Mesenchymal stem cell (in vitro differentiated cells and primary cell): ENCODE data around the gene PTPN9.
"Not testable (repeated sequence)": the region's sequence is repeated elsewhere in the genome, so short reads cannot be mapped to it uniquely, and the experiment has no call there.

Experiments
- DNase-seq: peaks from one replicate; pipeline ENCODE4 v3.0.0-alpha.2; 2013
- H2AFZ ChIP-seq: one replicate; pipeline ENCODE4 v1.6.1; 2013; ENCODE audit warnings: low read depth, mild to moderate bottlenecking, control low read depth, inconsistent platforms, low read length, moderate library complexity
- H2AK5ac ChIP-seq: 2 replicates; pipeline ENCODE4 v1.6.1; 2013; ENCODE audit warnings: low read length, moderate library complexity, mild to moderate bottlenecking, inconsistent platforms; ENCODE audit not compliant: severe bottlenecking
- H2BK120ac ChIP-seq: one replicate; pipeline ENCODE4 v1.6.1; 2013; ENCODE audit warnings: low read depth, mild to moderate bottlenecking, inconsistent platforms, low read length, moderate library complexity
- H2BK12ac ChIP-seq, 2 experiments: one replicate each; pipeline ENCODE4 v1.6.1; 2013; ENCODE audit warnings: inconsistent platforms in 2 of 2, low read length in 2 of 2, mild to moderate bottlenecking in 2 of 2, moderate library complexity in 2 of 2, control low read depth in 1 of 2
- H2BK15ac ChIP-seq: one replicate; pipeline ENCODE4 v1.6.1; 2013; ENCODE audit warnings: mild to moderate bottlenecking, low read depth, inconsistent platforms; ENCODE audit not compliant: poor library complexity, severe bottlenecking
- H2BK5ac ChIP-seq: 2 replicates; pipeline ENCODE4 v1.6.1; 2013; ENCODE audit warnings: low read depth, mild to moderate bottlenecking, low read length, control low read depth, inconsistent platforms; ENCODE audit not compliant: poor library complexity, severe bottlenecking
- H3K14ac ChIP-seq, 2 experiments: one replicate each; pipeline ENCODE4 v1.6.1; 2013; ENCODE audit warnings: inconsistent platforms in 2 of 2, low read length in 2 of 2, control low read depth in 1 of 2, mild to moderate bottlenecking in 1 of 2, moderate library complexity in 1 of 2
- H3K18ac ChIP-seq, 2 experiments: one replicate each; pipeline ENCODE4 v1.6.1; 2013; ENCODE audit warnings: inconsistent platforms in 2 of 2, low read length in 2 of 2, control low read depth in 1 of 2, low read depth in 1 of 2, mild to moderate bottlenecking in 1 of 2
- H3K23ac ChIP-seq, 2 experiments: one replicate each; pipeline ENCODE4 v1.6.1; 2013; ENCODE audit warnings: inconsistent platforms in 2 of 2, low read length in 2 of 2, mild to moderate bottlenecking in 2 of 2, moderate library complexity in 2 of 2, control low read depth in 1 of 2
- H3K27ac ChIP-seq: 2 replicates; pipeline ENCODE4 v1.5.1; 2013; ENCODE audit warnings: mild to moderate bottlenecking, moderate library complexity, low read length, control low read depth, inconsistent platforms; ENCODE audit not compliant: poor library complexity, severe bottlenecking
- H3K27me3 ChIP-seq, 2 experiments: 2 replicates each; pipeline versions ENCODE4 v1.6.1 to v1.7.0; 2013; ENCODE audit warnings: low read length in 2 of 2, mild to moderate bottlenecking in 2 of 2, moderate library complexity in 2 of 2, control low read depth in 1 of 2, inconsistent platforms in 1 of 2; ENCODE audit not compliant: control insufficient read depth in 1 of 2, insufficient read depth in 1 of 2
- H3K36me3 ChIP-seq, 2 experiments: 2 replicates each; pipeline versions ENCODE4 v1.6.1 to v1.7.0; 2013; ENCODE audit warnings: low read length in 2 of 2, control low read depth in 1 of 2, inconsistent platforms in 1 of 2, low read depth in 1 of 2, mild to moderate bottlenecking in 1 of 2; ENCODE audit not compliant: insufficient read depth in 2 of 2, control insufficient read depth in 1 of 2
- H3K4ac ChIP-seq, 2 experiments: one replicate each; pipeline ENCODE4 v1.6.1; 2013; ENCODE audit warnings: inconsistent platforms in 2 of 2, low read length in 2 of 2, mild to moderate bottlenecking in 2 of 2, moderate library complexity in 2 of 2, control low read depth in 1 of 2, low read depth in 1 of 2
- H3K4me1 ChIP-seq: 2 replicates; pipeline ENCODE4 v1.6.1; 2013; ENCODE audit warnings: low read depth, low read length, control low read depth; ENCODE audit not compliant: control insufficient read depth, insufficient read depth
- H3K4me2 ChIP-seq: 2 replicates; pipeline ENCODE4 v1.6.1; 2013; ENCODE audit warnings: low read length, mild to moderate bottlenecking, inconsistent platforms; ENCODE audit not compliant: poor library complexity, severe bottlenecking
- H3K4me3 ChIP-seq, 2 experiments: 2 replicates each; pipeline versions ENCODE4 v1.5.1 to v1.7.0; 2013; ENCODE audit warnings: low read length in 2 of 2, mild to moderate bottlenecking in 2 of 2, control low read depth in 1 of 2, low read depth in 1 of 2; ENCODE audit not compliant: insufficient read depth in 1 of 2
- H3K79me1 ChIP-seq: replicated peaks from 2 replicates; pipeline ENCODE4 v1.6.1; 2013; ENCODE audit warnings: mild to moderate bottlenecking, control low read depth, low read length, inconsistent platforms; ENCODE audit not compliant: poor library complexity, severe bottlenecking
- H3K9ac ChIP-seq: 2 replicates; pipeline ENCODE4 v1.7.0; 2013; ENCODE audit warnings: mild to moderate bottlenecking, low read length, moderate library complexity
- H3K9me3 ChIP-seq: 2 replicates; pipeline ENCODE4 v1.7.0; 2013; ENCODE audit warnings: mild to moderate bottlenecking, low read length; ENCODE audit not compliant: control insufficient read depth
- H4K8ac ChIP-seq: one replicate; pipeline ENCODE4 v1.6.1; 2013; ENCODE audit warnings: inconsistent platforms, mild to moderate bottlenecking, low read length, moderate library complexity
- H4K91ac ChIP-seq: one replicate; pipeline ENCODE4 v1.6.1; 2013; ENCODE audit warnings: mild to moderate bottlenecking, low read length, inconsistent platforms
- WGBS: methylation state at CpG from one replicate; pipeline ENCODE4 v1.1.7; 2013; ENCODE audit warnings: mixed read lengths; 5-methylcytosine and 5-hydroxymethylcytosine counted together

The PTPN9 gene

DNA sequence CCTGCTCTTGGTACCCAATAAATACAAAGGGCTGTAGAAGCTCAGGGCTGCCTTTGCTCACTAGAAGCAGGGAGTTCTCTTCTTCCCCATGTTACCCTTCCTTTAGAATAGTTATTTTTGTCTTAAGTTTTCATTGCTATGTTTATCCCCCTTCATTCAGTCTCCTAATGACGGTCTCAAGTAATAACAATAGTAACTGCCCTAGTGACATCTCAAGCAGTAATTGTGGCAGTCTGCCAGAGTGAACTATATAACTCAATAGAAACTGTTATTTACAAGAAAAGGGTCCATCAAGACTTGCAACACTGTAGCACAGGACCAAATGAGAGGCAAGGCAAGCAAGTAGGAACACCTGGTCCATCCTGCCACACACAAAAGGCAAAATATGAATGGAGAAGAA, 95.2 kb downstream of the PTPN9 start:
- no peak overlapping the region for H4K8ac ChIP-seq
- H3K23ac ChIP-seq = no peak overlapping the region
- peaks cover 18 to 53% of the 10 kb centered on the region in 2 experiments for H3K36me3 ChIP-seq
- H2BK120ac ChIP-seq = no peak overlapping the region
- H2AFZ ChIP-seq = no peak overlapping the region
- no peak for DNase-seq
- 100% methylated on average over 1 of the region's 1 CpG for WGBS
- H3K27ac ChIP-seq = no peak overlapping the region
- no peak overlapping the region for H2AK5ac ChIP-seq
- no peak overlapping the region for H3K4ac ChIP-seq
- H3K9ac ChIP-seq = no peak overlapping the region
- H2BK15ac ChIP-seq = no peak overlapping the region
- H3K14ac ChIP-seq = no peak overlapping the region
- H3K27me3 ChIP-seq = no peaks in the 10 kb centered on the region
- peaks cover 6% of the 10 kb centered on the region for H3K9me3 ChIP-seq
- H3K4me2 ChIP-seq = no peak overlapping the region
- H3K4me1 ChIP-seq = no peaks in the 10 kb centered on the region
- H3K79me1 ChIP-seq = peaks cover 10% of the 10 kb centered on the region
- H2BK12ac ChIP-seq = no peak overlapping the region
- no peak overlapping the region for H3K4me3 ChIP-seq
- H4K91ac ChIP-seq = no peak overlapping the region
- no peak overlapping the region for H2BK5ac ChIP-seq
- H3K18ac ChIP-seq = no peak overlapping the region

DNA sequence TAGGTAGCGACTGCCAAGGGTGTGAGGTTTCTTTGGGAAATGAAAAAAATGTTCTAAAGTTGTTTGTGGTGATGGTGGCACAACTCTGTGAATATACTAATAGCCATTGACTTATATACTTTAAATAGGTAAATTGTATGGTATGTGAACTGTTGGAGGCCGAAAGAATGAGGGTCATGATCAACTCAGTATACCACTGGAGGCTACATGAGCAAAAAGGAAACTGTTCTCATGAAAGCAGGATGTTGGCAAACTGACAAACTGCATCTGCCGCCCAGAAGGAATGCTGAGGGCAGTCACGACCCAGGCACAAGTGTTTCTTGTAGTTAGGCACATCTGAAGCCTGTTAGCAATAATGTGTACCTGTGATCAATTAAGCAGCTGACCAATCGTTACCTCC, 95.6 kb downstream of the PTPN9 start:
- not testable (repeated sequence) for H3K4me1 ChIP-seq

DNA sequence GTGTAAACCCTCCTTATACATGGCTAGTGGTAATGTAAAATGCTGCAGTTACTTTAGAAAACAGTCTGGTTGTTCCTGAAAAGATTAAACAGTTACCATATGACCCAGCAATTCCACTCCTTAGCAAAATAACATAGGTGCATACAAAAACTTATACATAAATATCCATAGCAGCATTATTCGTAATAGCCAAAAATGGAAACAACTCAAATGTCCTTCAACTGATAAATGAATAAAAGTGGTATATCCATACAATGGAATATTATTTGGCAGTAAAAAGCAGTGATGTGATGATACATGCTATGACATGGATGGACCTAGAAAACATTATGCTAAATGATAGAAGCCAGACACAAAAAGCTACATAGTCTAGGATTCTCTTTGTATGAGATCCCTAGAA, 96.0 kb downstream of the PTPN9 start:
- Histone ChIP-seq H3K79me1 (peaks cover 13% of the 10 kb centered on the region), H2BK5ac (no peak overlapping the region), H3K14ac (no peak overlapping the region), H4K91ac (no peak overlapping the region), H3K27ac (no peak overlapping the region), H2BK15ac (no peak overlapping the region), H2BK12ac (no peak overlapping the region), H3K18ac (no peak overlapping the region), H3K27me3 (no peaks in the 10 kb centered on the region), H3K4ac (no peak overlapping the region), H3K9ac (no peak overlapping the region), H3K4me1 (no peaks in the 10 kb centered on the region), H3K9me3 (peaks cover 6% of the 10 kb centered on the region), H3K23ac (no peak overlapping the region), H2AK5ac (no peak overlapping the region), H2AFZ (no peak overlapping the region), H3K36me3 (peaks cover 19 to 56% of the 10 kb centered on the region in 2 experiments), H2BK120ac (no peak overlapping the region), H3K4me2 (no peak overlapping the region), H4K8ac (no peak overlapping the region), H3K4me3 (no peak overlapping the region)
- DNase-seq = no peak
- 83% methylated on average over 1 of the region's 1 CpG for WGBS

More for the DNA sequence above, 95.6 kb downstream of the PTPN9 start:
- not testable (repeated sequence) for H3K4ac ChIP-seq, DNase-seq, H3K18ac ChIP-seq, H4K91ac ChIP-seq, H3K9me3 ChIP-seq, H3K27ac ChIP-seq, H3K79me1 ChIP-seq, H2BK15ac ChIP-seq, H2BK120ac ChIP-seq, H2AK5ac ChIP-seq, H3K9ac ChIP-seq, H3K4me3 ChIP-seq, H2BK5ac ChIP-seq, H3K27me3 ChIP-seq, H3K23ac ChIP-seq, H4K8ac ChIP-seq, H2AFZ ChIP-seq, H3K14ac ChIP-seq, H2BK12ac ChIP-seq, H3K4me2 ChIP-seq
- WGBS = 92% methylated on average over 5 of the region's 5 CpGs
- H3K36me3 ChIP-seq = peaks cover 18 to 55% of the 10 kb centered on the region in 2 experiments

DNA sequence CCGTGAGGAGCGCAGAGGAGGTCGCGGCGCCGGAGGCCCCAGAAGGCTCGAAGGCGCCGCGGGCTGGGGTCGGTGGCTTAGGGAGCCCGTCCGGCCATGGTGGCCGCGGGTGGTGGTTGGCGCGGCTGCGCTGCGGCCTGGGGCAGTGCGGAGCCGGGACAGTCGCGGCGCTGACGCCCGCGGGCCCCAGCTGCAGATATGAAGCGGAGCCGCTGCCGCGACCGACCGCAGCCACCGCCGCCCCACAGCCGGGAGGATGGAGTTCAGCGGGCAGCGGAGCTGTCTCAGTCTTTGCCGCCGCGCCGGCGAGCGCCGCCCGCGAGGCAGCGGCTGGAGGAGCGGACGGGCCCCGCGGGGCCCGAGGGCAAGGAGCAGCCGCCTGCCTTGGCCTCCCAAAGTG, 98.7 kb downstream of the PTPN9 start:
- WGBS = 97% methylated on average over 12 of the region's 54 CpGs
- not testable (repeated sequence) for H2AFZ ChIP-seq, H3K27me3 ChIP-seq, DNase-seq, H2BK120ac ChIP-seq, H3K18ac ChIP-seq, H3K4ac ChIP-seq, H3K27ac ChIP-seq, H3K4me3 ChIP-seq, H3K4me2 ChIP-seq, H2AK5ac ChIP-seq, H2BK5ac ChIP-seq, H3K9ac ChIP-seq, H3K9me3 ChIP-seq, H3K4me1 ChIP-seq, H2BK12ac ChIP-seq, H2BK15ac ChIP-seq, H4K8ac ChIP-seq, H3K23ac ChIP-seq, H4K91ac ChIP-seq, H3K14ac ChIP-seq
- Histone ChIP-seq H3K36me3 (peaks cover 23 to 57% of the 10 kb centered on the region in 2 experiments), H3K79me1 (peaks cover 18% of the 10 kb centered on the region)
